Measurements from ENCODE around the gene TMEM272. TPM values are rescaled to one million over a fixed set of nuclear protein-coding genes. Genes with fewer than 3 reads are reported as not detected.

The TMEM272 gene
- total and polyA plus RNA-seq, 2 of the 4 experiments (the other 2 are of a cell fraction) = not detected

DNA sequence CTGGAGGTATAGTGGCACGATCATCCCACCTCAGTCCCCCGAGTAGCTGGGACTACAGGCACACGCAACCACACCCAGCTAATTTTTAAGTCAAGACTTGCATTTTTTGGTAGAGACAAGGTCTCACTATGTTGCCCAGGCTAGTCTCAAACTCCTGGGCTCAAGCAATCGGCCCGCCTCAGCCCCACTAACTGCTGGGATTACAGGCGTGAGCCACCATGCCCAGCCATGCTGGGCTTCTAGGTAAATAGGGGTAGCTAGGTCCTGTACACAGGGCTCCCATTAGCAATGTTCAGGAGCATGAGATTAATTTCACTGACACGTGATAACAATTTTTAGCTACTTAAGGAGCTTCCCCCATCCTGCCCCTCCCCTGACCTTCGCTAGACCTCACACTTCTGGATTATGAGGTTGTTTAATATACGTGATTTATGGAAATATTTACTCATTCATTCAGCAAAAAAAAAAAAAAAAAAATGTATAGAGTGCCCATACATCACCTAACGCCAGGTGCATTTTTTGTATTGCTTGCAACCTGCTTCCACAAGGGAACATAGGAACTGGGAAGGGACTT, 19.2 kb downstream of the TMEM272 start:
- H4K5ac ChIP-seq (ENCODE audit: low read depth, low read length) = no peak overlapping the region
- no peaks in the 10 kb centered on the region for H3K4me1 ChIP-seq (ENCODE audit: control insufficient read depth, insufficient read depth, low read length)
- CTCF ChIA-PET = interaction anchor here (1.0 to 1.3 kb wide), 3 partner anchors 10 to 13 kb away, joined by 3 to 6 read pairs (median 3); no protein-coding TSS in a partner anchor
- no peak overlapping the region for H2BK5ac ChIP-seq (ENCODE audit: low read depth, low read length, poor library complexity, severe bottlenecking)
- no peak overlapping the region for H2BK120ac ChIP-seq (ENCODE audit: low read depth, low read length)
- H2AK5ac ChIP-seq (ENCODE audit: low read depth, low read length) = no peak overlapping the region
- no peaks in the 10 kb centered on the region for H3K9me1 ChIP-seq (ENCODE audit: insufficient read depth, low read length)
- H3K4me2 ChIP-seq (ENCODE audit: low read depth, low read length) = no peak overlapping the region
- H3K23ac ChIP-seq (ENCODE audit: low read depth, low read length) = no peak overlapping the region
- H2BK20ac ChIP-seq (ENCODE audit: low read depth, low read length) = no peak overlapping the region
- H3K4me3 ChIP-seq (ENCODE audit: insufficient read depth, low read depth, low read length) = no peak overlapping the region
- H3K9ac ChIP-seq (ENCODE audit: low read depth, low read length) = no peak overlapping the region
- POLR2A ChIA-PET (ENCODE audit: unreplicated experiment) = no interaction called here
- WGBS, 2 experiments (ENCODE audit: extremely low coverage in 2 of 2, insufficient read length in 1 of 2) = 83% methylated on average over 1 of the region's 10 CpGs; no CpG with 5 or more reads in 1 of the 2 experiments
- no peaks in the 10 kb centered on the region for H3K36me3 ChIP-seq (ENCODE audit: control insufficient read depth, insufficient read depth, low read length)
- dilution Hi-C loops (cut with HindIII; ENCODE audit: low sequenced_read_pairs, unreplicated experiment) (no loop called here), in situ Hi-C loops (cut with MboI; ENCODE audit: low sequenced_read_pairs) (no loop called here), intact Hi-C loops (cut with micrococcal nuclease) (no loop called here)
- no peak overlapping the region for H2BK15ac ChIP-seq (ENCODE audit: low read depth, low read length)
- H4K8ac ChIP-seq (ENCODE audit: low read depth in 2 of 2, low read length in 2 of 2) = no peak overlapping the region
- peaks cover 67% of the 10 kb centered on the region for H3K27me3 ChIP-seq (ENCODE audit: control insufficient read depth, insufficient read depth, low read length)
- H4K91ac ChIP-seq (ENCODE audit: insufficient read depth, low read depth, low read length) = no peak overlapping the region
- DNase-seq = no peak
- ATAC-seq (ENCODE audit: low read depth) = no peak
- no peak overlapping the region for H3K27ac ChIP-seq (ENCODE audit: insufficient read depth, low read length)
- no peaks in the 10 kb centered on the region for H3K79me1 ChIP-seq (ENCODE audit: low read depth in 1 of 2, low read length in 2 of 2)
- H3K56ac ChIP-seq (ENCODE audit: extremely low read depth, insufficient read depth, low read length) = no peak overlapping the region
- H4K20me1 ChIP-seq (ENCODE audit: insufficient read depth, low read length) = no peaks in the 10 kb centered on the region
- no peak overlapping the region for H3K14ac ChIP-seq (replicated peaks; ENCODE audit: low read depth, low read length)
- no peaks in the 10 kb centered on the region for H3K9me3 ChIP-seq (ENCODE audit: control insufficient read depth, insufficient read depth, low read length)
- TF ChIP-seq RFX5 (IDR thresholded peaks at IDR 0.05; ENCODE audit: low read depth, low read length) = no peak
- TF ChIP-seq RCOR1 (IDR thresholded peaks at IDR 0.05; ENCODE audit: insufficient replicate concordance, low read length) = no peak
- TF ChIP-seq NFE2L2 (IDR thresholded peaks at IDR 0.05; ENCODE audit: low read depth, low read length) = no peak
- no peak for TF ChIP-seq FOS (IDR thresholded peaks at IDR 0.05; ENCODE audit: low read depth, low read length)
- TF ChIP-seq, protein P1, sequence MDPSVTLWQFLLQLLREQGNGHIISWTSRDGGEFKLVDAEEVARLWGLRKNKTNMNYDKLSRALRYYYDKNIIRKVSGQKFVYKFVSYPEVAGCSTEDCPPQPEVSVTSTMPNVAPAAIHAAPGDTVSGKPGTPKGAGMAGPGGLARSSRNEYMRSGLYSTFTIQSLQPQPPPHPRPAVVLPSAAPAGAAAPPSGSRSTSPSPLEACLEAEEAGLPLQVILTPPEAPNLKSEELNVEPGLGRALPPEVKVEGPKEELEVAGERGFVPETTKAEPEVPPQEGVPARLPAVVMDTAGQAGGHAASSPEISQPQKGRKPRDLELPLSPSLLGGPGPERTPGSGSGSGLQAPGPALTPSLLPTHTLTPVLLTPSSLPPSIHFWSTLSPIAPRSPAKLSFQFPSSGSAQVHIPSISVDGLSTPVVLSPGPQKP (IDR thresholded peaks at IDR 0.05; ENCODE audit: borderline replicate concordance, low read depth, low read length) = no peak
- TF ChIP-seq MAZ (IDR thresholded peaks at IDR 0.05; ENCODE audit: borderline replicate concordance, low read depth, low read length) = no peak
- TF ChIP-seq CEBPB (IDR thresholded peaks at IDR 0.05; ENCODE audit: low read depth, low read length) = no peak
- no peak for TF ChIP-seq CTCF (conservative IDR thresholded peaks at IDR 0.05; ENCODE audit: low read depth, low read length)
- no peak for TF ChIP-seq RAD21 (IDR thresholded peaks at IDR 0.05; ENCODE audit: low read length)
- no peak for TF ChIP-seq CHD1 (IDR thresholded peaks at IDR 0.05; ENCODE audit: low read depth, low read length)
- TF ChIP-seq USF2 (IDR thresholded peaks at IDR 0.05; ENCODE audit: low read depth, low read length) = no peak
- no peak for TF ChIP-seq SMC3 (IDR thresholded peaks at IDR 0.05; ENCODE audit: low read depth, low read length)
- TF ChIP-seq POLR2A (IDR thresholded peaks at IDR 0.05; ENCODE audit: low read depth, low read length) = no peak
- TF ChIP-seq MAFK (IDR thresholded peaks at IDR 0.05; ENCODE audit: low read depth, low read length) = no peak
- no peak for TF ChIP-seq BHLHE40 (IDR thresholded peaks at IDR 0.05; ENCODE audit: low read depth, low read length)
- H2AK9ac ChIP-seq (replicated peaks; ENCODE audit: low read depth, low read length, poor library complexity) = no peak overlapping the region
- BruUV-seq (replicated peaks) = no TSS peak
- no peak overlapping the region for H2AFZ ChIP-seq (replicated peaks; ENCODE audit: low read length, poor library complexity)
- H3K4ac ChIP-seq (ENCODE audit: low read depth, low read length) = no peak overlapping the region
- no peak overlapping the region for H3K18ac ChIP-seq (ENCODE audit: low read depth, low read length)
